Adrenal gland (tissue), 12 donors: ENCODE measurements around the gene BPIFB6. TPM values are rescaled to one million over a fixed set of nuclear protein-coding genes. Genes with fewer than 3 reads are reported as not detected.

Source experiments
- DNase-seq, 7 donors: peaks; one replicate each; pipeline ENCODE4 v3.0.0-alpha.2; 2019 to 2020
- H3K27ac ChIP-seq, 5 donors: fragments of 200-600 bp; sonication (generic) in 4 of 5; 1 replicate in 3 of 5; 2 replicates in 2 of 5; pipeline versions ENCODE4 v1.5.1 to v1.8.0; 2016 to 2020; ENCODE audit warnings: mild to moderate bottlenecking in 1 of 5
- H3K27me3 ChIP-seq: fragments of 200-600 bp; 2 replicates; pipeline ENCODE4 v1.8.0; 2021
- H3K36me3 ChIP-seq, 2 donors: fragments of 200-600 bp; replicated peaks in 1 of 2; 1 replicate in 1 of 2; 2 replicates in 1 of 2; pipeline versions ENCODE4 v1.5.1 to v1.8.0; 2018 to 2022
- H3K4me1 ChIP-seq, 2 donors: fragments of 200-600 bp; replicated peaks in 1 of 2; 1 replicate in 1 of 2; 2 replicates in 1 of 2; pipeline versions ENCODE4 v1.5.1 to v1.8.0; 2018 to 2021
- H3K4me3 ChIP-seq, 4 donors: fragments of 200-600 bp; sonication (generic) in 3 of 4; one replicate each; pipeline ENCODE4 v1.5.1; 2016 to 2018
- H3K9me3 ChIP-seq, 3 donors: fragments of 200-600 bp; sonication (generic) in 1 of 3; replicated peaks in 1 of 3; 1 replicate in 2 of 3; 2 replicates in 1 of 3; pipeline versions ENCODE4 v1.5.1 to v1.8.0; 2016 to 2021
- CTCF ChIP-seq, 6 experiments: fragments of 450-650 bp in 4 of 6; fragments of 200-600 bp in 2 of 6; sonication (generic) in 1 of 6; IDR thresholded peaks; 1 replicate in 5 of 6; 2 replicates in 1 of 6; pipeline versions ENCODE4 v1.5.1 to v1.8.0; 2016 to 2021; ENCODE audit warnings: antibody characterized with exemption in 6 of 6, mild to moderate bottlenecking in 2 of 6, moderate library complexity in 1 of 6
- POLR2A ChIP-seq, 2 donors: fragments of 450-650 bp; IDR thresholded peaks; one replicate each; pipeline ENCODE4 v1.6.1; 2017; ENCODE audit warnings: antibody characterized with exemption in 2 of 2, mild to moderate bottlenecking in 2 of 2, moderate library complexity in 1 of 2
- WGBS, 4 donors: extraction: QIAGEN DNeasy Blood & Tissue Kit in 2 of 4; methylation state at CpG; one replicate each; pipeline versions ENCODE4 v1.1.5 to v1.1.7; 2013 to 2017; 5-methylcytosine and 5-hydroxymethylcytosine counted together
- intact Hi-C, 2 donors: fragments of 100-400 bp; cut with DNase I; formaldehyde crosslinking; loops; one replicate each; pipeline versions ENCODE4 v1.14.1 to v1.15.0; 2022 to 2023
- polyA plus RNA-seq, 3 donors: library from polyadenylated mRNA; stranded (reverse); fragments of 200-250 nt in 2 of 3; fragments of 350-450 nt in 1 of 3; fragmentation: Illumina TruSeq in 1 of 3; extraction: RNeasy Lipid Tissue Mini Kit (QIAGEN cat#74804) in 1 of 3; gene quantifications; one replicate each; pipeline ENCODE4 v1.2.3, GENCODE V29; 2013 to 2014
- total RNA-seq, 9 donors: library from RNA; depleted of rRNA in 4 of 9; stranded (reverse); fragments of >200 nt in 4 of 9; fragments of 120-200 nt in 1 of 9; fragmentation: NEBNext Ultra II Directional in 1 of 9; extraction: Animal tissue kit (Norgen Biotek cat#: 25700) in 1 of 9; gene quantifications; one replicate each; pipeline versions ENCODE4 v1.1.0 to v1.2.4, GENCODE V29; 2013 to 2023
- donor health status: healthy with polysubstance abuse.
- donor health status: Bipolar disorder and iron deficiency.
- donor health status: DM: yes; HTN: yes; CAD: no.
- donor health status: DM: no; HTN: no; CAD: no.
- donor health status: DM: no; HTN: no; CAD: no.
- donor health status: DM: yes; HTN: yes; CAD: no.

Gene BPIFB6
- total and polyA plus RNA-seq, 12 donors = not detected

GRCh38 chr20:33092361-33092760 lies 60.9 kb downstream of the BPIFB6 start:
- no peaks in the 10 kb centered on the region for H3K4me1 ChIP-seq
- H3K27me3 ChIP-seq = no peaks in the 10 kb centered on the region
- H3K36me3 ChIP-seq = no peaks in the 10 kb centered on the region
- no peak for DNase-seq
- intact Hi-C loops = loop anchor here in 1 of 2 donors (5.0 kb wide), 1 partner anchor 300 kb away; no protein-coding TSS in a partner anchor
- WGBS, 4 donors = 71 to 84% (median 74%) methylated on average over 2 to 3 of the region's 3 CpGs
- no peak overlapping the region for H3K27ac ChIP-seq
- no peaks in the 10 kb centered on the region for H3K9me3 ChIP-seq
- TF ChIP-seq CTCF (IDR thresholded peaks at IDR 0.05) (no peak), POLR2A (IDR thresholded peaks at IDR 0.05) (no peak)
- H3K4me3 ChIP-seq = no peak overlapping the region

- Histone ChIP-seq H3K27ac (no peak overlapping the region), H3K4me3 (no peak overlapping the region), H3K4me1 (no peaks in the 10 kb centered on the region), H3K27me3 (no peaks in the 10 kb centered on the region), H3K36me3 (no peaks in the 10 kb centered on the region), H3K9me3 (no peaks in the 10 kb centered on the region)
- no peak for TF ChIP-seq CTCF (IDR thresholded peaks at IDR 0.05)
- TF ChIP-seq POLR2A (IDR thresholded peaks at IDR 0.05) = no peak
- no peak for DNase-seq
- intact Hi-C loops = loop anchor here in 1 of 2 donors (5.0 kb wide), 1 partner anchor 301 kb away; no protein-coding TSS in a partner anchor
- 51 to 78% (median 65%) methylated on average over 1 of the region's 1 CpG for WGBS, 4 donors
These were observed 61.6 kb downstream of the BPIFB6 start for GRCh38 chr20:33093074-33093473.

- Histone ChIP-seq H3K36me3 (no peaks in the 10 kb centered on the region), H3K4me1 (no peaks in the 10 kb centered on the region), H3K27me3 (no peaks in the 10 kb centered on the region), H3K4me3 (no peak overlapping the region), H3K9me3 (no peaks in the 10 kb centered on the region), H3K27ac (no peak overlapping the region)
- intact Hi-C loops = loop anchor here in 1 of 2 donors (5.0 kb wide), 1 partner anchor 301 kb away; no protein-coding TSS in a partner anchor
- 0 to 67% (median 53%) methylated on average over 1 of the region's 1 CpG for WGBS, 4 donors
- DNase-seq = no peak
- TF ChIP-seq CTCF (IDR thresholded peaks at IDR 0.05) (no peak), POLR2A (IDR thresholded peaks at IDR 0.05) (no peak)
These were observed 62.1 kb downstream of the BPIFB6 start for GRCh38 chr20:33093582-33093981.

Other genes starting within 250 kb of the BPIFB6 start
- 10 to 100 TPM; 47.5 to 92.0 (median 61.1) TPM for gene MAPRE1, start 211.7 kb upstream of the BPIFB6 start, total RNA-seq
- gene MAPRE1, start 211.7 kb upstream of the BPIFB6 start, polyA plus RNA-seq = 10 to 100 TPM; 22.3 to 97.3 (median 22.4) TPM
- gene EFCAB8, start 172.7 kb upstream of the BPIFB6 start, total RNA-seq = under 1 TPM in 2 of 9 donors, not detected in 7; 0.06 to 0.07 TPM
- gene EFCAB8, start 172.7 kb upstream of the BPIFB6 start, polyA plus RNA-seq = under 1 TPM in 2 of 3 donors, not detected in 1; 0.03 to 0.40 TPM
- not detected for gene SUN5, start 27.2 kb upstream of the BPIFB6 start, total RNA-seq
- gene SUN5, start 27.2 kb upstream of the BPIFB6 start, polyA plus RNA-seq = not detected
- gene BPIFB2, start 23.9 kb upstream of the BPIFB6 start, total RNA-seq = under 1 TPM in 1 of 9 donors, not detected in 8; 0.15 TPM
- gene BPIFB2, start 23.9 kb upstream of the BPIFB6 start, polyA plus RNA-seq = not detected
- gene BPIFB3, start 22.3 kb downstream of the BPIFB6 start, total RNA-seq = not detected
- not detected for gene BPIFB3, start 22.3 kb downstream of the BPIFB6 start, polyA plus RNA-seq
- not detected for gene BPIFB4, start 48.0 kb downstream of the BPIFB6 start, total RNA-seq
- gene BPIFB4, start 48.0 kb downstream of the BPIFB6 start, polyA plus RNA-seq = under 1 TPM in 1 of 3 donors, not detected in 2; 0.07 TPM
- gene BPIFA2, start 136.5 kb downstream of the BPIFB6 start, total RNA-seq = not detected
- not detected for gene BPIFA2, start 136.5 kb downstream of the BPIFB6 start, polyA plus RNA-seq
- not detected for gene BPIFA3, start 185.7 kb downstream of the BPIFB6 start, total RNA-seq
- not detected for gene BPIFA3, start 185.7 kb downstream of the BPIFB6 start, polyA plus RNA-seq
- gene BPIFA1, start 204.3 kb downstream of the BPIFB6 start, total RNA-seq = not detected
- not detected for gene BPIFA1, start 204.3 kb downstream of the BPIFB6 start, polyA plus RNA-seq